GM21515 (cell line): ENCODE measurements around the gene PLXNC1.

Source experiments
- ATAC-seq: cut with Tn5 transposase; IDR thresholded peaks from one replicate; pipeline ENCODE4 v1.9.1; 2021; ENCODE audit not compliant: unreplicated experiment

Gene PLXNC1

GRCh38 chr12:94133964-94134795 is 14.2 kb upstream of the PLXNC1 start:
- ATAC-seq = peak; percentile 66

- no peak for ATAC-seq
These were observed 12.5 kb upstream of the PLXNC1 start for GRCh38 chr12:94135896-94136295.

GRCh38 chr12:94139816-94140215 is 8.6 kb upstream of the PLXNC1 start:
- no peak for ATAC-seq

DNA sequence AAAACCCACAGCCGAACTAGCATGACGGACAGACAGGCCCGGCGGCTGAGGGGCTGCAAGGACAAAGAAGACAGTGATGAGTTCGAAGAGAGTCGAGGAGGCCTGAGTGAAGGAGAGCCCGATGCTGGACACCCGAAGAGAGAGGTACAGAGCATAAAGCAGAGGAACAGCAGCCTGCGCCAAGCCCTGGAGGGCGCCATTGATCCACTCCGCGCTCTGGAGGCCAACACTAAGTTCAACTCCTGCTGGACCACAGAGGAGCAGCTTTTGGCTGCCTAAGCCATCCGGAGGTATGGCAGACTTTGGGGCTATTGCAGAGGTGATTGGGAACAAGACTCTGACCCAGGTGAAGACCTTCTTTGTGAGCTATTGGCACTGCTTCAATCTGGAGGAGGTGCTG is 7.8 kb upstream of the PLXNC1 start:
- ATAC-seq = no peak

GRCh38 chr12:94141004-94141764 is 7.2 kb upstream of the PLXNC1 start:
- no peak for ATAC-seq

GRCh38 chr12:94141892-94142291 is 6.5 kb upstream of the PLXNC1 start:
- ATAC-seq = no peak

DNA sequence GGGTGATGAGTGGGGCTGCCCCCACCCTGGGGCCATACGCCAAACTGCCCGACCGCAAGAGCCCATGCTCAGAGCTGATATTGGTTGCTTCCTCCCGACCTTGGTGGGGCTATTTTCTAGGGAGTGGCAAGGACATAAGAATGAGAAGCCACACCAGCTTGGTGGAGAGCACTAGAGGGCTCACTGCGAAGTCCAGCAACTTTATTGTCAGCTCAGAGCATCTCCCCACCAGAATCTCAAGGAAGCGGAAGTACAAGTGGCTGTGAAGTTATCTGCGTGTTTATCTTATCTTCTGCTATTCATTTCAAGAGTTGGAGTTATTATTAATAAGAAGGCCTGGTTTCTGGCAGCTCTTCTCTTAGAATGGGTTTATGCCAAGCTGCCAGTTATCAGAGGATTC is 4.9 kb upstream of the PLXNC1 start:
- no peak for ATAC-seq

DNA sequence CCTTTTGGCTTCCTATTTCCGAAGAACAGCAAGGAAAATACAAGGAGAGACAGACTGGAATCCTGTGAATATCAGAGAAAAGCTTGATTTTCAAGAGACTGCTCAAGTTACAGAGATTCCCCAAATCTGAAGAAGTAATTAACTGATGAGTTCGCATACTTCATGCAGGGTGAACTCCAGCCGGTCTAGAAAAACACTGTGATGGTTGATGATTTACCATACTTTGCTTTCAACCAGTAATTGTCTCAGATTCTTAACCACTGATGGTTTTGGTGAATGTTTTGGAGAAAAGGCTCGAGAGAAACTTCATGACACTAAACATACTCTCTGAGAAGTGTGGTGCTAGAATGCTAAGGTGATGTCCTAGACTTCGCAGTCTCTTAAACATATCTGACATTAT is 4.4 kb upstream of the PLXNC1 start:
- ATAC-seq = no peak

GRCh38 chr12:94144781-94145180 is 3.6 kb upstream of the PLXNC1 start:
- ATAC-seq = no peak

DNA sequence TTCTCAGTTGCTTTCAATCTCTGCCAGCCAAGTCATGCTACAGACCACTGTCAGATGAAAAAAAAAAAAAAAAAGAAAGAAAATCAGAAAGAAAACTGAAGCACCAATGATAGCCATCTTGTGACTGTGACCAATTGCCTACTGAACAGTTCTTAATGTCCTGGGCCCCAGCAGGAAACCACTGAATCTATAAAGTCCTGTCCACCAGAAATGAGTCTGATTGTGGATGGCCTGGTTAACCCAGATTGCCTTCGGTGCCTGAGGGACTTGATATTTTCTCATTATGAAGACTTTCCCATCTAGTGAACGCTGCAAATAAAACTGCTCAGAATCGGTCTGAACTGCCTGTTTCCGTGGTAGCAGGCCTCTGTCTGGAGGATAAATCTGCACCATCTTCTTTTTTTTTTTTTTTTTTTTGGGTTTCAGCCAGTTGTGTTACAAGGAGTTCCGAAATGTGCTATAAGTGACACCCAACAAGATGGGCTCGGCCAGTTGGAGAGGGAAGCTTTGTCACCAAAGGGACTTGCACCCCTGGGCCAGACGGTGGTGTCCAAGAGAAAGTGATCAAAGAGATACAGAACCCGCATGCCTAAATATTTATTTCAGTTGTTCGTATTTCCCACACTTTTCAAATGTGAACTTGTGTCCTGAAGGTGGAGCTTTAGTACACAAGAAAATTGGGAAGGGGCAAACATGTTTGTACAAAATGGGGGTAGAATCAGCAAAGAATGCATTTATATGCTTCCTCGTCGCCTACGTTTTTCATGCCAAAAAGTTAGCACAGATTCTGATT is 3.0 kb upstream of the PLXNC1 start:
- no peak for ATAC-seq

- ATAC-seq = no peak
These were observed 2.0 kb upstream of the PLXNC1 start for GRCh38 chr12:94146166-94146936.

DNA sequence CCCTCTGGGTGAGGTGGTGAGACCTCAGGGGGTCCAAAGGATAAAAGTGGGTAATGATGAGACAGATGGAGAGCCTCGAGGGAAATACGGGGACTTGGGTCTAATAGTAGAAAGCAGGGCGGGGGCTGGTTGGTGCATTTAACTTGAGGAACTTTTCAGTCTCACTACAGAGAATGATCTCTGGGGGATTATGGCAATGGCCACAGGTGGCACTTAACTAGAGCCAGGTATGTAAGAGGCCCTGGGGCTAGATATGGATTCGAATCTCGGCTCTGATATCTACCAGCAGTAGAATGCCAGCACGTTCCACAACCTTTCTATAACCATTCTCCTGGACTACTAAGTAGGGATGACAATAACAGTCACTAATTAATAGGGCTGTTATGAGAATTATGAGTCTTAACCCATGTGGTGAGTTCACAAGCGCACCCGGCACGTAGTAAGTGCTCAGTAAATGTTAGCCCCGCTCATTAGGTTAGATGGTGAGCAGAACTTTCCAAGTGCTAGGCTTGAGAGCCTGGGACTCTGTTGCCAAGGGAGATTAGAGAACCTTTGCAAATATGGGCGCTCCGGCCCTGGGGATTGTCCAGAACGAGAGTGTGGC is 888 bp upstream of the PLXNC1 start:
- no peak for ATAC-seq

GRCh38 chr12:94148739-94149118 is 352 bp downstream of the PLXNC1 start:
- no peak for ATAC-seq

DNA sequence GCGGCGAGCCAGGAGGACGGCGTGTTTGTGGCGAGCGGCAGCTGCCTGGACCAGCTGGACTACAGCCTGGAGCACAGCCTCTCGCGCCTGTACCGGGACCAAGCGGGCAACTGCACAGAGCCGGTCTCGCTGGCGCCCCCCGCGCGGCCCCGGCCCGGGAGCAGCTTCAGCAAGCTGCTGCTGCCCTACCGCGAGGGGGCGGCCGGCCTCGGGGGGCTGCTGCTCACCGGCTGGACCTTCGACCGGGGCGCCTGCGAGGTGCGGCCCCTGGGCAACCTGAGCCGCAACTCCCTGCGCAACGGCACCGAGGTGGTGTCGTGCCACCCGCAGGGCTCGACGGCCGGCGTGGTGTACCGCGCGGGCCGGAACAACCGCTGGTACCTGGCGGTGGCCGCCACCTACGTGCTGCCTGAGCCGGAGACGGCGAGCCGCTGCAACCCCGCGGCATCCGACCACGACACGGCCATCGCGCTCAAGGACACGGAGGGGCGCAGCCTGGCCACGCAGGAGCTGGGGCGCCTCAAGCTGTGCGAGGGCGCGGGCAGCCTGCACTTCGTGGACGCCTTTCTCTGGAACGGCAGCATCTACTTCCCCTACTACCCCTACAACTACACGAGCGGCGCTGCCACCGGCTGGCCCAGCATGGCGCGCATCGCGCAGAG is 873 bp downstream of the PLXNC1 start:
- ATAC-seq = peak; percentile 34

DNA sequence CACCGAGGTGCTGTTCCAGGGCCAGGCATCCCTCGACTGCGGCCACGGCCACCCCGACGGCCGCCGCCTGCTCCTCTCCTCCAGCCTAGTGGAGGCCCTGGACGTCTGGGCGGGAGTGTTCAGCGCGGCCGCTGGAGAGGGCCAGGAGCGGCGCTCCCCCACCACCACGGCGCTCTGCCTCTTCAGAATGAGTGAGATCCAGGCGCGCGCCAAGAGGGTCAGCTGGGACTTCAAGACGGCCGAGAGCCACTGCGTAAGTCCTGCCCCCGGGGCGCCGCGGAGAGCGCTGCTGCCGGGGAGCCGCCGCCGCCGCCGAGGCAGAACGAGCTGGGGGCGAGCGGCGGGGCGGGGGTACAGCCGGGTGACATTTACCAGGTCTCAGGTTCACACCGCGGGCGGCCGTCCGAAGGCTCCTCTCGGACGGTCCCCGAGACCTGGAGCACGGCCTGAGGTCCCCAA is 1.4 kb downstream of the PLXNC1 start:
- no peak for ATAC-seq

DNA sequence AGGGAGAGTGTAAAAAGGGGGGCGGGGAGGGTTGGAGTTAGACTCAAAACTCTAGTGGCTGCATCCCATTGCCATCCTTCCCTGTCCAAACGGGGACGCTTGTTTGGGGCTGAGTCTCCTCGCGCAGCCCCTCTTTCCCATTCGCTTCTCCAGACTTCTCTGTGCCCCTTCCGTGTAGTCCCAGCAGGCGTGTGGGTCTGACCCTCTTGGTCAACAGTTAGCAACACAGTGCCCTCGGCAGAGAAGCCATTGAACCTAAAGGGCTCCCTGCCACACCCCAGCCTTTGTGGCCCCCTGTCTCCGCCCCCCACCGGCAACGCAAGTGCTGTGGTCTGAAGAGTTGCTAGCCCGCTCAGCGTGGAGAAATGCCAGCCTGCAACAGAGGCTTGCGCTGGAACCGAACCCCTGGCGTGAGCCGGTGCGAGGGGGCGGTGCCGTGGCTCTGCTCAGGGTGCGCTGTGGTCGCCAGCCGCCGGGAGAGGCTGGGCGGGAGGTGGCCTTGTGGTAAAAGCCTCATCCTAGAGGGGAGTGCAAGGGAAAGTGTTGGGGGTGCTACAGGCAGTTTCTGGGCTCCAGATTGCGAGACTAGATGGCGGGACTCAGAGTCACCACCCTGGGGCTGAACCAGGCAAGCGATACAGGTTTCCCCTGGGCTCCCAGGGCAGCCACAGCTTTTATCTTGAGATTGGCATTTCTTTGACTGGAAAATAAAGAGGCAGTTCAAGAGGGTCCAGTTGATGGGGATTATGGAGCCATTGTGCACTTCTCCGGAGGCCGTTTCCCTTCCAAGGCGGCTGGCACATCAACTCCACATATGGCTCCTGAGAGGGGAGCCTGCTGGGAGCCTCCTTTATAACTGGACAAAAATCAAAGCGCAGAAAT is 2.1 kb downstream of the PLXNC1 start:
- no peak for ATAC-seq

DNA sequence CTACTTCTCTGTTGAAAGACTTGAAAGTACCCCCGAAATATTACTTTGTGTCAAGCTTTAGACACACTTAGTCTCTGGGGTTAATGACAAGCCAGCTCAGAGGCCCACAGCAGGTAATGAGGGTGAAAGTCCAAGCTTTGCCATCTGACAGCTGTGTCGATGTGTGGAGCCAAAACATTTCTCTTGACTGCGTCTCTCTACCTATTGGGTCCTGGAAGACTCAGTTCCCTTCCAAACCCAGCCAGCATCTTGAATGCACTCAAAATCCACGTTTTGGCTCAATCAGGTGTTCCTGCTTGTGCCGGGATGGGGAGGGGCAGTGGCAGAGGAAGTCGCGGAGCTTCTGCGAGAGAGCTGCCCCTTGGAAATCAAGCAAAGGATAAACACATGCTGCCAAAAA is 3.2 kb downstream of the PLXNC1 start:
- no peak for ATAC-seq

DNA sequence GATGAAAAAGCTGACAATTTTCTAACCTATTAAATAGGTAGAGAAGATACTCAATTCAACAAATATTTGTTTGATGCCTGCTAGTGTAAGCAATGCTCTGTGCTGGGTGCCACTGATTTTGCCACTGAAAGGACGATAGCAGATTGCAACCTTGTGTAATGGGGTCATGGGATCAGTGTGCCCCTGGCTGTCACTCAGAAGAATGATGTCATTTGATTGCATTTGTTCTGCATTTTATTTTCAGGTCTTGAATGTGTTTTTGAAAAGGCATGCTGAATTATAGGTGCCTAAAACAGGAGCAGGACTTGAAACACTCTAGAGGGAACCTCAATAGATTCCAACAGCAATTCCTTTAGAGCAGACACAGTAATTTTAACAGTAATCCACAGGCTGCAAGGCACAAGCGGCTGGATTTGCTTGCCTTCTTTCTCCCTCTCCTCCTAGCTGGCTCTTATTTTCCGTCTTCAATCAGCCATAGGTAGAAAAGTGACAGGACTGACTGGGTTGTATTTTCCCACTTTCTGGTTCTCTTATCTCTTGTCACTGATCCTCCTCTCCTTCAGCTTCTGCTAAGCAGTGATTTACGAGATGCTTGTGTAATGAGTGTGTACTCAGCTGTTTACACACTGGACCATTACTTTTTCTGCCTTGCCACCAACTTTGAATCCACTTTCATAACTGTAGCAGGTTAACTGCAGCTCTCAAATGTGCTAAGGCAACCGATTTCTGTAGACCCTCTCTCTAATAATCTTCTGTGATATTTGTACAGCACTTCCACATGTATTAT is 4.1 kb downstream of the PLXNC1 start:
- no peak for ATAC-seq
